Measurements from ENCODE around the gene TAF6.

Gene TAF6

GRCh38 chr7:100107890-100108289, 11.3 kb downstream of the TAF6 start:
- no peak for TF ChIP-seq CTCF (IDR thresholded peaks at IDR 0.05; ENCODE audit: low read depth, low read length)

GRCh38 chr7:100107125-100107737, 11.9 kb downstream of the TAF6 start:
- no peak overlapping the region for H3K4me3 ChIP-seq (replicated peaks in 1 of 2; ENCODE audit: low read depth in 2 of 2, low read length in 2 of 2)
- DNase-seq (ENCODE audit: low read depth in 2 of 2) = no peak
- no peak for TF ChIP-seq CTCF (IDR thresholded peaks at IDR 0.05; ENCODE audit: low read depth, low read length)

More at GRCh38 chr7:100107890-100108289, 11.3 kb downstream of the TAF6 start:
- DNase-seq (ENCODE audit: low read depth in 2 of 2) = no peak
- H3K4me3 ChIP-seq (replicated peaks in 1 of 2; ENCODE audit: low read depth in 2 of 2, low read length in 2 of 2) = no peak overlapping the region

DNA sequence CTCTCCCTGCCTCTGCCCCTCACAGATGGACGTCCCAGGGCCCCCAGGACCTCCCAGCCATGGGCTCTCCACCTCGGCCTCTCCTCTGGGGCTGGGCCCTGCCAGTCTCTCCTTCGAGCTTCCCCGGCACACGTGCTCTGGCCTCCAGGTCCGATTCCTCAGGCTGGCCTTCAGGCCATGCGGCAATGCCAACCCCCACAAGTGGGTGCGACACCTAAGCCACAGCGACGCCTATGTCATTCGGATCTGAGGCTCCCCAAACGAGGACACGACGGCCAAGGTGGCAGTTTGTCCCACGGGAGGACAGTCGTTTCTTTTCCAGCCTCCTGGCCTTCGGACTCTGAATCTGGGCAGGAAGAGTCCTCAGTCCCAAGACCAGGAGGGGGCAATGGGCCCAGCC, 12.5 kb downstream of the TAF6 start:
- no peak overlapping the region for H3K4me3 ChIP-seq (replicated peaks in 1 of 2; ENCODE audit: low read depth in 2 of 2, low read length in 2 of 2)
- no peak for DNase-seq (ENCODE audit: low read depth in 2 of 2)
- no peak for TF ChIP-seq CTCF (IDR thresholded peaks at IDR 0.05; ENCODE audit: low read depth, low read length)

DNA sequence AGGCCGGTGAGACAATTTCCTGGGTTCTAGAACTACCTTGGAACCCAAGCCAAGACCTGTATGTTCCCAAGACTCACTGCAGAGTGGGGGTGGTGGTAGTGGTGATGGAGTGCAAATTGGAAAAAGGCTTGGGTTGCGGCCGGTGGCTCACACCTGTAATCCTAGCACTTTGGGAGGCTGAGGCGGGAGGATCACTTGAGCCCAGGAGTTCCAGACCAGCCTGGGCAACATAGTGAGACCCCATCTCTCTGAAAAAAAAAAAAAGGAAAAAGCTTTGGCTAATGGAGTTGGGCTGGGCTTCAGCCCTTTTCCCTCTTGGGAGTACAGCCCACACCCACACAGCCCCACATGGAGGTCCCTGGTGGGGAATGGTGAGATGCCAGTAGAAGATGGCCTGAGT, 13.6 kb downstream of the TAF6 start:
- no peak for DNase-seq (ENCODE audit: low read depth in 2 of 2)
- no peak for TF ChIP-seq CTCF (IDR thresholded peaks at IDR 0.05; ENCODE audit: low read depth, low read length)

DNA sequence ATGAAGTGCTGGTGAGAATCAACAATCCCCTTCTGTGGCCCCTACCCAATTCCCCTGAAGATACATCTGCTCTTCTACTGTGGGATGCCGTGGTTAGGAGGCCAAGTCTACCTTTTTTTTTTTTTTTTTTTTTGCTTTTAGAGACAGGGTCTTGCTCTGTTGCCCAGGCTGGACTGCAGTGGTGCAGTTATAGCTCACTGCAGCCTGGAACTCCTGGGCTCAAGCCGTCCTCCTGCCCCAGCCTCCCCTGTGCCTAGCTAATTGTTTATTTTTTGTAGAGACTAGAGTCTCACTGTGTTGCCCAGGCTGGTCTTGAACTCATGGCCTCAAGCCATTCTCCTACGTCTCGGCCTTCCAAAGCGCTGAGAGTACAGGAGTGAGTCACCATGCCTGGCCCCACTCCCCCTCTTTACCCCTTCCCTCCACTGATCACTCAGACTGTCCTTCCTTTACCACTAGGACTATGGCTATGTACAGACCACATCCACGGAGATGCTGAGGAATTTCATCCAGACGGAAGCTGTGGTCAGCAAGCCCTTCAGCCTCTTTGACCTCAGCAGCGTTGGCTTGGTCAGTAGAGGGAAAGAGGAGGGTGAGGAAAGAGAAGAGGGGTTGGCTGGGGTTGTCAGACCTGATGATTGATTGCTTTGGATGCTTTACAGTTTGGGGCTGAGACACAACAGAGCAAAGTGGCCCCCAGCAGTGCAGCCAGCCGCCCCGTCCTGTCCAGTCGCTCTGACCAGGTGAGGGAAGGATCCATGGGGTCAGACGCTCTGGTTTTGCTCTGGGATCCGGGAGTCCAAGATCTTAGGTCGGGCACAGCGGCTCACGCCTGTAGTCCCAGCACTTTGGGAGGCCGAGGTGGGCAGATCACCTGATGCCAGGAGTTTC, 16.0 kb downstream of the TAF6 start:
- peak; percentile 77 to 85 for DNase-seq (ENCODE audit: low read depth in 2 of 2)
- H3K4me3 ChIP-seq (replicated peaks in 1 of 2; ENCODE audit: low read depth in 2 of 2, low read length in 2 of 2) = no peak overlapping the region
- no peak for TF ChIP-seq CTCF (IDR thresholded peaks at IDR 0.05; ENCODE audit: low read depth, low read length)

More for the DNA sequence above, 13.6 kb downstream of the TAF6 start:
- no peak overlapping the region for H3K4me3 ChIP-seq (replicated peaks in 1 of 2; ENCODE audit: low read depth in 2 of 2, low read length in 2 of 2)

GRCh38 chr7:100101016-100101862, 17.9 kb downstream of the TAF6 start, which contains the start of the genes AP4M1 and MCM7:
Gene AP4M1 (plus strand): TSS chr7:100101643. CDS start chr7:100101715, 72 bp downstream.
Gene MCM7 (minus strand): TSS chr7:100101397. CDS start chr7:100101294, 103 bp downstream.
- no peak for TF ChIP-seq CTCF (IDR thresholded peaks at IDR 0.05; ENCODE audit: low read depth, low read length)
- H3K4me3 ChIP-seq (replicated peaks in 1 of 2; ENCODE audit: low read depth in 2 of 2, low read length in 2 of 2) = peak within 1 kb of the TSS; percentile 71 to 90
- peak; percentile 99 for DNase-seq (ENCODE audit: low read depth in 2 of 2)

Data from cardiac fibroblast (primary cell).